ENCODE results near the gene KLHL29. TPM values are rescaled to one million over a fixed set of nuclear protein-coding genes. Genes with fewer than 3 reads are reported as not detected.

Gene KLHL29
- total RNA-seq, 1 donor from 2014 or later, result 5.5 TPM

GRCh38 chr2:23694058-23695045, 309.4 kb downstream of the KLHL29 start:
- H3K4me2 ChIP-seq (ENCODE audit: low read length), result no peak overlapping the region
- H3K4me1 ChIP-seq (ENCODE audit: insufficient read depth, low read length), result peaks cover 14% of the 10 kb centered on the region
- Mint-ChIP-seq H3K4me1 (ENCODE audit: low read depth, unreplicated experiment) (no peaks in the 10 kb centered on the region), H3K27me3 (ENCODE audit: low read depth, unreplicated experiment) (peaks cover 17% of the 10 kb centered on the region), H3K9me3 (ENCODE audit: unreplicated experiment) (no peaks in the 10 kb centered on the region), H3K27ac (ENCODE audit: unreplicated experiment) (no peak overlapping the region), H3K4me3 (ENCODE audit: unreplicated experiment) (no peak overlapping the region), H3K36me3 (ENCODE audit: low read depth, unreplicated experiment) (peaks cover 39% of the 10 kb centered on the region)
- no peaks in the 10 kb centered on the region for H3K36me3 ChIP-seq (ENCODE audit: insufficient read depth, low read length)
- TF ChIP-seq CTCF (IDR thresholded peaks at IDR 0.05; ENCODE audit: insufficient read depth, low read depth, low read length), result no peak
- TF ChIP-seq EZH2 (IDR thresholded peaks at IDR 0.05; ENCODE audit: insufficient read depth, low read length), result no peak
- no peak overlapping the region for H3K9ac ChIP-seq (ENCODE audit: low read length)
- H3K9me3 ChIP-seq (ENCODE audit: insufficient read depth, low read depth, low read length), result no peaks in the 10 kb centered on the region
- H3K27ac ChIP-seq (ENCODE audit: low read depth, low read length), result no peak overlapping the region
- no peak overlapping the region for H2AFZ ChIP-seq (ENCODE audit: low read depth, low read length)
- FAIRE-seq (no peak), DNase-seq (ENCODE audit: low read depth) (no peak)
- no peak overlapping the region for H3K4me3 ChIP-seq (ENCODE audit: insufficient read depth, low read depth, low read length)
- H3K79me2 ChIP-seq (ENCODE audit: insufficient read depth, low read length), result no peaks in the 10 kb centered on the region
- H3K27me3 ChIP-seq (ENCODE audit: insufficient read depth, low read length), result no peaks in the 10 kb centered on the region
- H4K20me1 ChIP-seq (ENCODE audit: insufficient read depth, low read length), result peaks cover 13% of the 10 kb centered on the region

GRCh38 chr2:23695214-23695889, 310.4 kb downstream of the KLHL29 start:
- H3K9me3 Mint-ChIP-seq (ENCODE audit: unreplicated experiment), result peaks cover 4% of the 10 kb centered on the region
- no peaks in the 10 kb centered on the region for H3K4me1 Mint-ChIP-seq (ENCODE audit: low read depth, unreplicated experiment)
- no peak for FAIRE-seq
- Histone ChIP-seq H3K79me2 (ENCODE audit: insufficient read depth, low read length) (no peaks in the 10 kb centered on the region), H3K4me2 (ENCODE audit: low read length) (no peak overlapping the region), H3K9me3 (ENCODE audit: insufficient read depth, low read depth, low read length) (no peaks in the 10 kb centered on the region), H2AFZ (ENCODE audit: low read depth, low read length) (no peak overlapping the region), H3K36me3 (ENCODE audit: insufficient read depth, low read length) (no peaks in the 10 kb centered on the region), H3K4me3 (ENCODE audit: insufficient read depth, low read depth, low read length) (no peak overlapping the region), H3K27me3 (ENCODE audit: insufficient read depth, low read length) (no peaks in the 10 kb centered on the region), H3K27ac (ENCODE audit: low read depth, low read length) (no peak overlapping the region), H3K9ac (ENCODE audit: low read length) (no peak overlapping the region), H4K20me1 (ENCODE audit: insufficient read depth, low read length) (peaks cover 13% of the 10 kb centered on the region), H3K4me1 (ENCODE audit: insufficient read depth, low read length) (peaks cover 14% of the 10 kb centered on the region)
- DNase-seq (ENCODE audit: low read depth), result no peak
- H3K27me3 Mint-ChIP-seq (ENCODE audit: low read depth, unreplicated experiment), result peaks cover 17% of the 10 kb centered on the region
- TF ChIP-seq CTCF (IDR thresholded peaks at IDR 0.05; ENCODE audit: insufficient read depth, low read depth, low read length), result no peak
- TF ChIP-seq EZH2 (IDR thresholded peaks at IDR 0.05; ENCODE audit: insufficient read depth, low read length), result no peak
- peak overlapping the region; percentile 26 for H3K27ac Mint-ChIP-seq (ENCODE audit: unreplicated experiment)
- no peak overlapping the region for H3K4me3 Mint-ChIP-seq (ENCODE audit: unreplicated experiment)
- H3K36me3 Mint-ChIP-seq (ENCODE audit: low read depth, unreplicated experiment), result peaks cover 42% of the 10 kb centered on the region
